HG03469 (cell line): ENCODE measurements around the gene IGSF9.

ENCODE experiments used
- ATAC-seq: cut with Tn5 transposase; IDR thresholded peaks from one replicate; pipeline ENCODE4 v1.9.1; 2021; ENCODE audit warnings: mild to moderate bottlenecking, moderate library complexity, moderate number of reproducible peaks; ENCODE audit not compliant: unreplicated experiment

Gene IGSF9

GRCh38 chr1:159877695-159878444 lies 67.5 kb downstream of the IGSF9 start:
- no peak for ATAC-seq
